RWPE2 (cell line): ENCODE results near the gene SLC25A26.

Experiments
- ATAC-seq: fragments of 200-7000 bp; cut with Tn5 transposase; 3 replicates; pipeline ENCODE4 v1.9.1; 2021; ENCODE audit warnings: low read depth
- DNase-seq: peaks from one replicate; pipeline ENCODE4 v3.0.0-alpha.2; 2020; ENCODE audit warnings: low spot score
- H3K27ac ChIP-seq: fragments of 450-650 bp; 2 replicates; pipeline ENCODE4 v1.5.1; 2017; ENCODE audit warnings: mild to moderate bottlenecking; ENCODE audit not compliant: poor library complexity, severe bottlenecking
- H3K27me3 ChIP-seq: fragments of 250-450 bp; sonication (Bioruptor Pico); 2 replicates; pipeline ENCODE4 v1.5.1; 2021; ENCODE audit warnings: mild to moderate bottlenecking, moderate library complexity; ENCODE audit not compliant: insufficient read depth, poor library complexity, severe bottlenecking
- H3K36me3 ChIP-seq: fragments of 250-450 bp; sonication (Bioruptor Pico); 2 replicates; pipeline ENCODE4 v1.5.1; 2020; ENCODE audit warnings: low read depth, mild to moderate bottlenecking, moderate library complexity
- H3K4me1 ChIP-seq: fragments of 250-450 bp; sonication (Bioruptor Pico); 2 replicates; pipeline ENCODE4 v1.5.1; 2021; ENCODE audit warnings: mild to moderate bottlenecking, moderate library complexity; ENCODE audit not compliant: insufficient read depth, poor library complexity, severe bottlenecking
- H3K4me3 ChIP-seq: fragments of 250-450 bp; sonication (Bioruptor Pico); 2 replicates; pipeline ENCODE4 v1.5.1; 2021; ENCODE audit warnings: mild to moderate bottlenecking, moderate library complexity; ENCODE audit not compliant: severe bottlenecking
- H3K9me3 ChIP-seq: fragments of 250-450 bp; sonication (Bioruptor Pico); 2 replicates; pipeline ENCODE4 v1.5.1; 2021; ENCODE audit warnings: mild to moderate bottlenecking, moderate library complexity; ENCODE audit not compliant: severe bottlenecking
- CTCF ChIP-seq: fragments of 450-650 bp; IDR thresholded peaks from one replicate; pipeline ENCODE4 v1.5.1; 2017; ENCODE audit warnings: mild to moderate bottlenecking, moderate library complexity; ENCODE audit not compliant: poor library complexity, severe bottlenecking

The SLC25A26 gene

GRCh38 chr3:66397745-66398144, 176.9 kb downstream of the SLC25A26 start:
- Histone ChIP-seq H3K36me3 (peaks cover 6% of the 10 kb centered on the region; the same call in 1 of the 2 replicates), H3K27ac (no peak overlapping the region), H3K9me3 (no peaks in the 10 kb centered on the region), H3K27me3 (no peaks in the 10 kb centered on the region), H3K4me1 (no peaks in the 10 kb centered on the region), H3K4me3 (no peak overlapping the region)
- ATAC-seq (no peak), DNase-seq (no peak)
- no peak for TF ChIP-seq CTCF

GRCh38 chr3:66398228-66399025, 177.6 kb downstream of the SLC25A26 start:
- no peak for TF ChIP-seq CTCF
- DNase-seq: peak; percentile 23
- no peaks in the 10 kb centered on the region for H3K4me1 ChIP-seq
- no peak overlapping the region for H3K27ac ChIP-seq
- H3K4me3 ChIP-seq: no peak overlapping the region
- peaks cover 6% of the 10 kb centered on the region; the same call in 1 of the 2 replicates for H3K36me3 ChIP-seq
- H3K9me3 ChIP-seq: no peaks in the 10 kb centered on the region
- peak; percentile 22; the same call in 1 of the 3 replicates for ATAC-seq
- H3K27me3 ChIP-seq: no peaks in the 10 kb centered on the region

- DNase-seq: no peak
- Histone ChIP-seq H3K36me3 (peaks cover 6% of the 10 kb centered on the region; the same call in 1 of the 2 replicates), H3K27ac (no peak overlapping the region), H3K4me1 (no peaks in the 10 kb centered on the region), H3K27me3 (no peaks in the 10 kb centered on the region), H3K9me3 (no peaks in the 10 kb centered on the region), H3K4me3 (no peak overlapping the region)
- ATAC-seq: no peak
- no peak for TF ChIP-seq CTCF
Measured at GRCh38 chr3:66399529-66400232, 178.9 kb downstream of the SLC25A26 start.

GRCh38 chr3:66400411-66401156, 179.8 kb downstream of the SLC25A26 start:
- H3K4me1 ChIP-seq: no peaks in the 10 kb centered on the region
- peak; percentile 17 for DNase-seq
- TF ChIP-seq CTCF: no peak
- H3K4me3 ChIP-seq: no peak overlapping the region
- no peaks in the 10 kb centered on the region for H3K9me3 ChIP-seq
- no peak for ATAC-seq
- H3K36me3 ChIP-seq: peaks cover 6% of the 10 kb centered on the region; the same call in 1 of the 2 replicates
- no peaks in the 10 kb centered on the region for H3K27me3 ChIP-seq
- H3K27ac ChIP-seq: no peak overlapping the region
